ENCODE results near the gene LGMN. TPM values are rescaled to one million over a fixed set of nuclear protein-coding genes. Genes with fewer than 3 reads are reported as not detected.

Gene LGMN
- total RNA-seq, 1 experiment from 2014 or later = 3.8 TPM

DNA sequence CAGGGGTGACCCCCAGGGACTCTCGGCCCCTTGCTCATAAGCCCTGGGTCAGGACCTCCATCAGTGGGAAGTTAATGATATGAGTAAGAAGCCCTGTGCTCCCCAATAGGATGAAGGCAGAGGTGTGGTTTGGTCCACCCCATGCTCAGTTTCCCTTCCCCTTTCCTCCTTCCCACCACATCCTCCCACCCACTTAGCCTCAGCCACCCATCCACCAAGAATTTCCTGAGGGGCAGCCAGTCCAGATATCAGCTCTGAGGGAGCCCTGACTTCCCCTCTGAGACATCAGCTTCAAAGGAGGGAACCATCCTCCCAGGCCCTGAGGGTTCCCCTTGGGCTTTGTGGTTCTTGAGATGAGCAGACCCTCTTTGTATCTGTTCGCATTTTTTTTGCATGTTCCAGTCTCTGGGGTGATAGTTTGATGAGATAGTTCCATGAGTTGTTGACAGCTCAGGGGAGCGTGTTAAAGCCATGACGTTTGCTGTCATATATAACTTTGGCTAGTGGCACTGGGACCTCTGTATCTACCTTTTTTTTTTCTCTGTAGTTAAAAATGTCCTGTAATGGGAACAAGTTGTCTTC lies 71.2 kb downstream of the LGMN start:
- DNase-seq (ENCODE audit: low read depth) = no peak

DNA sequence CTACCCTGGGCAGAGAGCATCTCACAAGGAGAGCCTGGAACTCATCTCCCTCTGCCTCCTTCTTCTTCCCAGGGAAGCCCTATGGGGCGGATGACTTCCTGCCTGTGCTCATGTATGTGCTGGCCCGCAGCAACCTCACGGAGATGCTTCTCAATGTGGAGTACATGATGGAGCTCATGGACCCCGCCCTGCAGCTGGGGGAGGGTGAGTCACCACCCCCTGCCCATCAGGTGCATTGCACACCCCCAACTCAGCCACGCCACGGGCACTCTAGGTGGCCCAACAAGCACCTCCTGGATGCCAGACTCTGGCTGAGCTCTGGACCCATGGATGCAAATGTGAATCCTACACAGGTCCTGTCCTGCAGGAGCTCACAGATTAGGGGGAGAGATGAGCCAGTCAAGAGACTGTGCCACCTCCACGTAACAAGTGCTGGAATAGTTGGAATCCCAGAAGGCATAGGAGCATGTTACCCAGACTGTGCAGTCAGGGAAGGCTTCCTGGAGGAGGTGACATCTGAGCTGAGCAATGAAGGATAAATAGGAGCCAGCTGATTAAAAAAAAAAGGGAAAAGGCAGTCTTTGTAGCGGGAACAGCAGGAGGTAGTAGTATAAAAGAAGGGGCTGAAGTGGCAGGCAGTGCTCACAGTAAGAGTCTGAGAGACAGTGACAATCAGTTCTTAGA lies 71.9 kb downstream of the LGMN start:
- DNase-seq (ENCODE audit: low read depth) = no peak

DNA sequence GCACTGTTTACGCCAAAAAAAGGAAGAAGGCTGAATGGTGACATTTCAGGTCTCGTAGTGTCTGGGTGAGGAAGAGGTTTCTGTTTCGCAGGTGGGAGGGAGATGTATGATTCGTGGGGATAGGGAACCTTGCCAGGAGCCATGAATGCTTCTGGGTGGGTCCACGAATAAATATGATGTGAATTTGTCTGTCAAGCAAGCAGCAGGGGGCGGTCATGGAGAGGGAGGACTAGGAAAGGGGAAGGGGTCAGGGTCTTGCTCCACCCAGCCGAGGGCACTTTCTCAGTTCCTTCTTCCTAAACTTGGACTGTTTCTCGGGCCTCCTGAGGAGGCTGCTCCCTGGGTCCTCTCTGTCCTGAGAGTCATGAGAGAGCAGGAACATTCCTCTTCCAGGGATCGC lies 72.5 kb downstream of the LGMN start:
- DNase-seq (ENCODE audit: low read depth) = no peak

DNA sequence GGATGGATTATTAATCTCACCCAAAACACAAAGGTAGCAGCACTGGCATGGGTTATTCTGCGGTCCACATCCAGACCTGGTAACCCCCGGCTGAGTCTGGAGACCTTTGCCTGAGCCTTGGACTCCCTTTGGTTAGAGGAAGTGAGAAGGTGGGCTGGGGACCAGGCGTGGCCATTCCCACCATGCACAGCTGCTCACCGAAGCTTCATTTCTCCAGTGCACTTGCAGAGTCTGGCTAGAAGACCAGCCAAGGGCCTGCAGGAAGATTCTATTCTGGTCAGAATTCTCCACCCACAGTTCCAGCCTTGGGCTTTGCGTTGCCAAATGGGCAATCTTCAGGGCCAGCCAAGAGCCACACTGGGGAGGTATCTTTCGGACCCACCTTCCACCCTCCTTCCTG lies 73.0 kb downstream of the LGMN start:
- DNase-seq (ENCODE audit: low read depth) = no peak

- DNase-seq (ENCODE audit: low read depth) = no peak
Measured at GRCh38 chr14:92673601-92674150, 74.8 kb downstream of the LGMN start.

GRCh38 chr14:92670643-92671366 lies 77.6 kb downstream of the LGMN start:
- peak; percentile 16 for DNase-seq (ENCODE audit: low read depth)

DNA sequence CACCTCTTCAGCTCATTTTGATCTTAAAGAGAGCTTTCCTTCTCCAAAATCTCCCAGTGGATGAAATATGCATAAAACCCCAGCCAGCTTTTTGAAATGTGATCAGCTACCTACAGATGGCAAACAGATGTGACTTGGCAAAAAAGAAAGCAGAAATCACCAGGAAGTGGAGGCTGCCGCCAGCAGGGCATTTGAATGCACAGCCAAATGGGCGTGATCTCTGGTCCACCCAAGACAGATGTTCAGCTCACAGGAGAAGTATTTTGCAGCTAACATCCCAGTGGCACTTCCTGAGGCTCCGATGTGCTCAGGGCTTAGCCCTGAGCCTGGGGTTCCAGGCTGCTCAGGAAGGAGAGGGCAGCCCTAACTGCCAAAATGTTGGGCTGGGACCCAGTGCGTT lies 78.3 kb downstream of the LGMN start:
- DNase-seq (ENCODE audit: low read depth) = peak; percentile 14

DNA sequence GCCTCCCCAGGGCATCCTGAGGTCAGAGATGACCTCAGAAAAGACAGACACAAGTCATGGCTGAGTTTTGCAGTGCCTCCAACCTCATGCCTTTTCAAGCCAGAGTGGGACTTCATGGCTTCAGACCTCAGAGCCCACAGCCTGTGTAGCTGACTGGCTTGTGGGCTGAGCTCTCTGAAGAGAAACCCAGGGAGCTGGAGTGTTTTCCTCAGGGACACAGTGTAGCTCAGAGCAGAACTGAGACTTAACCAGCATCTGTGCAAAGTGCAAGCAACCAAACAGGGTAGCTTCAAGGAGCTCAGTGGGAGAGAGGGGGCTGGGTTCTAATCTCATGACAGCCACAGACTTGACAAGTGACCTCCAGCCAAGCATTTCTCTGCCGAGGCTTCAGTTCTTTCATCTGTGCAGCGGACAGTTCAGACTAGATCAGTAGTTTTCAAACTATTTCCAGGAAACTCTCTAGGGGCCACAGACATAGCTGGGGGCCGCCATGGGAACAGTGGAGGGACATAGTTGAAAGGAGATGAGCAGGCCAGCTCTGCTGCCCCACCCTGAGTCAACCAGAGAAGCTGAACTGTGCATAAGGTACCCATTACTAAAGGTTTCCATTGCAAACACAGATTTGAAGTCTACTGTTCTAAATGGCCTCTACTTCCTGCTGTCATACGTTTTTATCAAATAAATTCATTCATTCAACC lies 80.0 kb downstream of the LGMN start:
- DNase-seq (ENCODE audit: low read depth) = no peak

DNA sequence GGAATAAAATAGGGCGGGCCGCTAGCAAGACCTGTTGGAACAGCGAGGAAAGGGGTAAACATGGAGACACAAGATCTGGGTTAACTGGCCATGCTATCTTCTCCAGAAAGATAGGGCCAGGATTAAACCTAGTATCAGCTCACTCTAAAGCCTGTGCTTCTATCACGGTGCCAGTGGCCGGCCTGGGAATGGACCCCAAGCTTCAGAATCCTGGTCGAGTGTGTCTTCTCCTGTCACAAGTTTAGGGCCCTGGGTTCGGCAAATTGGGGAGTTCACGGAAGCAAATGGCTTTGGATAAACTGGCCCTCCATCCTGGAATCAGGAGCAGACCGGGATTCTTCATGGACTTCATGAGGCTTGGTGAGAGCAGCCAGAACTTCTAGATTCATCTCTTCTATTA lies 82.2 kb downstream of the LGMN start:
- DNase-seq (ENCODE audit: low read depth) = no peak

- no peak for DNase-seq (ENCODE audit: low read depth)
Measured at GRCh38 chr14:92665661-92666110, 82.7 kb downstream of the LGMN start.

DNA sequence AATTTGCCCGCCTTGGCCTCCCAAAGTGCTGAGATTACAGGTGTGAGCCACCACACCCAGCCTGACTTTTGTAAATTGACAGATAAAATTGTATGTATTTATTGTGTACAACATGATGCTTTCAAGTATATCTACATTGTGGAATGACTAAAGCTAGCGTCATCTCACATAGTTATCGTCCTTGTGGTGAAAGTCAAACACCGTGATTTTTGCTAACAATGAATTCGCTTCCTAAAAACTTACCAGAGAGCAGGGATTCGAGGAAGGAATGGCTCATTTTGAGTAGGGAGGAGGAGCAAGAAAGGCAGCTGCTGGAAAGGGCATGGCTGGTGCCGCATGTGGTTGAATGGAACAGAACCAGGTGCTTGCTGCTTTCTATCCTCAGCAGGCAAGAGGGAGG lies 85.4 kb downstream of the LGMN start:
- no peak for DNase-seq (ENCODE audit: low read depth)

- DNase-seq (ENCODE audit: low read depth) = no peak
Measured at GRCh38 chr14:92660571-92660970, 87.9 kb downstream of the LGMN start.

DNA sequence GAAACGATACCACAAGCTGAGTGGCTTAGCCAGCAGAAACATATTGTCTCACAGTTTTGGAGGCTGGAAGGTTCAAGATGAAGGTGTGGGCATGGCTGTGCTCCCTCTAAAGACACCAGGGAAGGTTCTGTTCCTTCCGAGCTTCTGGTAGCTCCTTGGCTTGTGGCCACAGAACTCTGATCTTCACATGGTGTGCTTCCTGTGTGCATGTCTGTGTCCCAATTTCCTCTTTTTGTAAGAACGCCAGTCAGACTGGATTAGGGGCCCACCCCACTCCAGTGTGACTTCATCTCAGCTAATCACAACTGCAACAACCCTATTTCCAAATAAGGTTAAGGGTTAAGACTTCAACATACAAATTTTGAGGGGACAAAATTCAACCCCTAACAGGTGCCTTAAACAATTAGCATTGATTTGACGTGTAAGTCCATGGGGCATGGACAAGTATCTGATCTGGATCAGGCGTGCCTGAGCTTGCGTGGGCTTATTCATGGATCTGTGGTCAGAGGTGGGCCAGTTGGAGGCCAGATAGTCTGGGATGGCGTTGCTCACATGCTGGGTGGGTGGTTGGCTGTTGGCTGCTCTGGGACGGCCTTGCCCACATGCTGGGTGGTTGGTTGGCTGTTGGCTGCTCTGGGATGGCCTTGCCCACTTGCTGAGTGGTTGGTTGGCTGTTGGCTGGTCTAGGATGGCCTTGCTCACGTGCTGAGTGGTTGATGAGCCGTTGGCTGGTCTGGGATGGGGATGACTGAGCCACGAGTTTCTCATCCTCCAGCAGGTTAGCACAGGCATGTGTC lies 88.5 kb downstream of the LGMN start:
- no peak for DNase-seq (ENCODE audit: low read depth)

DNA sequence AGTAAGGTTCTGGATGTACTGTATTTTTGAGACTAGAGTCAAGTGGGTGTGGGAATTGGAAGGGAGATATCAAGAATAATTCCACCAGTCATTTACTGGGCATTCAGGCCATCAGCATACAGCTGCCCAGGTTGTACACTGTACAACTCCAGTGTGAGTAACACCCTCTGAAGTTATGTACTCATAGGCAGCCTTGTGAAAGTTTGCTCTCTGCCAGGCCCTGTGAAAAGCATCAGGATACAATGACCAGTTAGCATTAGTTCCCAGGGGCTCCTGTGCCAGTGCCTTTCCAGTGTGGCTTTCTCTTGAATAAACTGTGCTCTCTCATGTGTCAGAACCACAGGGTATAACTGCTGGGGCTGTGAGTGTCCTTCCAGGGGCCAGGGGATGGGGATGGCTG lies 89.7 kb downstream of the LGMN start:
- no peak for DNase-seq (ENCODE audit: low read depth)

- no peak for DNase-seq (ENCODE audit: low read depth)
Measured at GRCh38 chr14:92658160-92658559, 90.3 kb downstream of the LGMN start.

DNA sequence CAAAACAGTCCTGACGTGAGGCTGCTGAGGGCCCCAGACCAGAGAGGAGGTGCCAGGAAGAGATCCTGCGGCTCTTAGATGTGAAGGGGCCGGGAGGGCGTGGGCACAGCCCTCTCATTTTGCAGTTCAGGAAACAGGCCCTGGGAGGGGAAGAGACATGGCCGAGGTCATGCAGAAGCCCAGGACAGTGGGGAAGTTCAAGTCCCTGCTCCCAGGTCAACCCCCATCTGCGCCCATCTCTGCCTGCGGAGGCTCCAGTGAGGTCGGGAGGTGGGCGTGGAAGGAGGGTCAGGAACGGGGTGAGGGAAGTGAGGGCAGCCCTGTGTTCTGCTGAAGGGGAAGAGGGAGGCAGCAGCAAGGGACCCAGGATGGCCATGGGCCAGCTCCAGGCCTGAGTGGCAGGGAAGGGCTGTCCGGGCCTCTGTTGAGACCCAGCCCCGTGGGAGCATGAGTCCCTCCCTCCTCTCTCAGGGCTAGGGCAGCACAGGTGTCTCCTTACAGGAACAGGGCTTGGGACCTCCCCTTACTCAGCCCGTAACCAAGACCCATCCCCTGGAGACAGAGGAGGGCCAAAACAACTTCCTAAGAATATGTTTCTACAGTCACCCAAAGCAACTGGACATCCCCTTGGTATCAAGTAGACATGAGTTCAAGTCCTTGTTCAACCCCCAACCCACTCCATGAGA lies 90.8 kb downstream of the LGMN start:
- DNase-seq (ENCODE audit: low read depth) = no peak

DNA sequence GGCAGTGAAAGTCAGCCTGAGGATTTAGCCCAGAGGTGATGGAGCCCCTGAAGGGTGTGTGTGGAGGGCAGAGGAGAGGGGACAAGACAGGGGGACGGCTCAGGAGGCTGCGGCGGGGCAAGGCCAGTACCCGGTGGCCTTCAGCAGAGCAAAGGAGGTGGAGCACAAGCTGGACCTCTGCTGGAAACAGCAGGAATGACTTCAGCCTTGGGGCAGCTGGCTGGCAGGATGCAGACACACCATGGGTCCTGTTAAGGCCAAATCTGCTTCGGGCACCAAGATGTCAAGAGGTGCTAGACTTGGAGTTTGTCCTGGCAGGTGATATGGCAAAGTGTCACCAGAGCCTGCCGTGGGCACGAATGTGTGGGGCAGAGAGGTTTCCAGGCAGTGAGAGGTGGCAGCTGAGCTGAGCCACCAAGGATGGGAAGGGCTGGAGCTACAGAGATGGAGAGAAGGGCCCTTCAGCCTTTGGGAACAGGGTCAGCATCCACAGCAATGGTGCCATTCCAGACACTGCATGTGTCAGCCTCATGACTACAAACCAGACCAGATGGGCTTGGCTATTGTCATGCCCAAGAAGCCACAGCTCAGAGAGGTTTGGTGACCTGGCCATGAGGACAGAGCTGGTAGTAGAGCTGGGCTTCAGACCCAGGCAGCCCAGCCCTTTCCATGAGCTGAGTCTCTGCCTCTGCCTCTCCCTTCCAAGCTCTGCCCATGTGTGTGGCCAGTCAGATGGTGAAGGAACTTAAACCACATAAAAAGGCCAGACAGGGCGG lies 91.9 kb downstream of the LGMN start:
- no peak for DNase-seq (ENCODE audit: low read depth)

DNA sequence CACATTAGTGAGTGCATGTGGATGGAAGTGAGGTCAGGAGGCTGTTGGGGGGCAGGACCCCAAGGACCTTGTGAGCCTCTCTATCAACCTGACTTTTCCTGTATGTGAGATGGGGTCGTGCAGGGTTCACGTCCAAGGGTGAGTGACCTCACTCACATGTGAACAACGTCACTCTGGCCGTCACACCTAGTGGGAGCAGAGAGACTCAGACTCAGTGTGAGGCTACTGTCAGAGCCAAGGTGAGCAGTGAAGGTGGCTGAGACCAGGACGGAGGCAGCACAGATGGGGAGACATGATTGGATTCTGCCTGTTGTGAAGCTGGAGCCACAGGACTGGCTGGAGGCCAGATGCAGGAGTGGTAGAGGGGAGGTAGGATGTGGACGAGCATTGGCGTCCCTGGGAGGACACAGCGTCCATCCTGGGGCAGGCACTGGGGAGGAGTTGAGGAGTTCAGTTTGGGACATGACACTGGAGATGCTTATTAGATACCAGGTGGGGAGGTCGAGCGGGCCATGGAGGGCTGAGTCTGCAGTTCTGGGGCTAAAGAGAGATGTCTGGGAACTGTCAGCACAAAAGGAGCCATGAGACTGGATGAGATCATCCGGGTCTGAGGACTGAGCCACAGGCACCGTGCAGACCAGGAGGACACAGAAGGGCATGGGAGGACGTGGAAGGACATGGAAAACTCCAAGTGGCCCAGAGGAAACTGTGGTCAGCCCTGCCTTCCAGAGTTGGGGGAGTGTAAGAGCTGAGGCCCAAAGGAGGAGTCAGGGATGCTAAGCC lies 92.8 kb downstream of the LGMN start:
- no peak for DNase-seq (ENCODE audit: low read depth)
